CD1c-positive myeloid dendritic cell (primary cell): ENCODE data around the gene LEP.

Experiments used
- DNase-seq: peaks from one replicate; pipeline ENCODE4 v3.0.0-alpha.2; 2016; ENCODE audit errors: extremely low spot score

LEP gene

GRCh38 chr7:128240696-128241386 is at the start of gene LEP:
Gene LEP (plus strand): TSS chr7:128241278. CDS start chr7:128252019, 10,741 bp downstream.
- DNase-seq, result no peak

- no peak for DNase-seq
Measured at GRCh38 chr7:128192497-128193142, 48.5 kb upstream of the LEP start.

- peak; percentile 30 for DNase-seq
Measured at GRCh38 chr7:128194533-128195282, 46.4 kb upstream of the LEP start.

GRCh38 chr7:128197589-128197988 is 43.5 kb upstream of the LEP start:
- DNase-seq, result no peak

- DNase-seq, result no peak
Measured at GRCh38 chr7:128197989-128198580, 43.0 kb upstream of the LEP start.

- no peak for DNase-seq
Measured at GRCh38 chr7:128200376-128200775, 40.7 kb upstream of the LEP start.

GRCh38 chr7:128201067-128201689 is 39.9 kb upstream of the LEP start:
- DNase-seq, result no peak

GRCh38 chr7:128201690-128202085 is 39.4 kb upstream of the LEP start:
- DNase-seq, result no peak

- no peak for DNase-seq
Measured at GRCh38 chr7:128202287-128202957, 38.7 kb upstream of the LEP start.

- no peak for DNase-seq
Measured at GRCh38 chr7:128203047-128203491, 38.0 kb upstream of the LEP start.

- DNase-seq, result no peak
Measured at GRCh38 chr7:128203710-128204214, 37.3 kb upstream of the LEP start.

GRCh38 chr7:128204455-128204854 is 36.6 kb upstream of the LEP start:
- no peak for DNase-seq

GRCh38 chr7:128205068-128205467 is 36.0 kb upstream of the LEP start:
- DNase-seq, result no peak

GRCh38 chr7:128206017-128206746 is 34.9 kb upstream of the LEP start:
- no peak for DNase-seq

- no peak for DNase-seq
Measured at GRCh38 chr7:128206747-128207500, 34.2 kb upstream of the LEP start.

- DNase-seq, result no peak
Measured at GRCh38 chr7:128207609-128208008, 33.5 kb upstream of the LEP start.

- DNase-seq, result peak; percentile 88
Measured at GRCh38 chr7:128209229-128210035, 31.6 kb upstream of the LEP start.

GRCh38 chr7:128210036-128210347 is 31.1 kb upstream of the LEP start:
- DNase-seq, result no peak
